Lung (tissue), 12 donors: ENCODE data around the gene ZNF684. TPM values are rescaled to one million over a fixed set of nuclear protein-coding genes. Genes with fewer than 3 reads are reported as not detected.
"Not testable (repeated sequence)": the region's sequence is repeated elsewhere in the genome, so short reads cannot be mapped to it uniquely, and the experiment has no call there.

Experiments used
- ATAC-seq: fragments of 200-7000 bp; cut with Tn5 transposase; one replicate; pipeline ENCODE4 v1.9.1; 2020; ENCODE audit warnings: moderate number of reproducible peaks; ENCODE audit not compliant: insufficient read depth, low FRiP score
- DNase-seq, 3 donors: peaks; one replicate each; pipeline ENCODE4 v3.0.0-alpha.2; 2013 to 2017
- H3K27ac ChIP-seq, 2 donors: one replicate each; pipeline ENCODE4 v1.5.1; 2013; ENCODE audit warnings: mild to moderate bottlenecking in 2 of 2, moderate library complexity in 2 of 2, control low read depth in 1 of 2, inconsistent platforms in 1 of 2, low read depth in 1 of 2, low read length in 1 of 2
- H3K27me3 ChIP-seq, 3 donors: one replicate each; pipeline ENCODE4 v1.5.1; 2013; ENCODE audit warnings: low read length in 2 of 3; ENCODE audit not compliant: control insufficient read depth in 3 of 3, insufficient read depth in 3 of 3
- H3K36me3 ChIP-seq, 4 donors: one replicate each; pipeline ENCODE4 v1.5.1; 2013; ENCODE audit warnings: low read length in 4 of 4, mild to moderate bottlenecking in 1 of 4, moderate library complexity in 1 of 4; ENCODE audit not compliant: control insufficient read depth in 4 of 4, insufficient read depth in 4 of 4
- H3K4me1 ChIP-seq, 5 donors: one replicate each; pipeline ENCODE4 v1.5.1; 2013; ENCODE audit warnings: low read length in 5 of 5, mild to moderate bottlenecking in 2 of 5, moderate library complexity in 1 of 5; ENCODE audit not compliant: control insufficient read depth in 5 of 5, insufficient read depth in 5 of 5
- H3K4me3 ChIP-seq: one replicate; pipeline ENCODE4 v1.5.1; 2013; ENCODE audit warnings: mild to moderate bottlenecking, control low read depth, moderate library complexity
- H3K9ac ChIP-seq, 2 donors: one replicate each; pipeline ENCODE4 v1.5.1; 2013; ENCODE audit warnings: low read length in 2 of 2, control low read depth in 1 of 2; ENCODE audit not compliant: insufficient read depth in 1 of 2
- H3K9me3 ChIP-seq, 4 donors: one replicate each; pipeline ENCODE4 v1.5.1; 2013; ENCODE audit warnings: low read length in 3 of 4, mild to moderate bottlenecking in 1 of 4, moderate library complexity in 1 of 4; ENCODE audit not compliant: control insufficient read depth in 4 of 4, insufficient read depth in 3 of 4
- WGBS, 2 donors: extraction: QIAGEN DNeasy Blood & Tissue Kit; methylation state at CpG; one replicate each; pipeline ENCODE4 v1.1.7; 2013; 5-methylcytosine and 5-hydroxymethylcytosine counted together
- polyA plus RNA-seq, 2 donors: library from polyadenylated mRNA; stranded (reverse); fragments of 200-250 nt; gene quantifications; one replicate each; pipeline ENCODE4 v1.2.1, GENCODE V29; 2013
- total RNA-seq, 2 donors: library from RNA; depleted of rRNA in 1 of 2; stranded (reverse); fragments of >200 nt in 1 of 2; gene quantifications; one replicate each; pipeline ENCODE4 v1.2.1, GENCODE V29; 2014 to 2021
- TF ChIP-seq, protein P1 (sequence below): IDR thresholded peaks from 2 replicates; pipeline ENCODE4 v1.5.1; 2012; ENCODE audit warnings: mild to moderate bottlenecking; ENCODE audit errors: control extremely low read depth, extremely low read depth
- donor health status: control.
- donor health status: control.
- donor health status: Bipolar disorder and iron deficiency.
- donor health status: healthy.
- donor health status: DM: yes; HTN: yes; CAD: no.

ZNF684 gene
- total and polyA plus RNA-seq, 4 donors = 1.7 to 5.2 (median 4.0) TPM

GRCh38 chr1:40539338-40539737 is 7.9 kb downstream of the ZNF684 start:
- peaks cover 0 to 12% (median 2%) of the 10 kb centered on the region in 4 donors for H3K36me3 ChIP-seq

DNA sequence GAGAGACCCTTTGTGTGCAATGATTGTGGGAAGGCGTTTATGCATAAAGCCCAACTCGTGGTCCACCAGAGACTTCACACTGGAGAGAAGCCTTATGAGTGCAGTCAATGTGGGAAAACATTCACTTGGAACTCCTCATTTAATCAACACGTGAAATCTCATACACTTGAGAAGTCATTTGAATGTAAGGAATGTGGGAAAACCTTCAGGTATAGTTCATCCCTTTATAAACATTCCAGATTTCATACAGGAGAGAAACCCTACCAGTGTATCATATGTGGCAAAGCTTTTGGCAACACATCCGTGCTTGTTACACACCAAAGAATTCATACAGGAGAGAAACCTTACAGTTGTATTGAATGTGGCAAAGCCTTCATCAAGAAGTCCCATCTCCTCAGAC is 15.5 kb downstream of the ZNF684 start:
- Histone ChIP-seq H3K27ac (no peak overlapping the region), H3K9me3 (peaks cover 2 to 12% (median 5%) of the 10 kb centered on the region in 4 donors), H3K36me3 (peaks cover 6 to 24% (median 19%) of the 10 kb centered on the region in 4 donors), H3K9ac (no peak overlapping the region), H3K4me3 (no peak overlapping the region), H3K27me3 (no peaks in the 10 kb centered on the region), H3K4me1 (no peaks in the 10 kb centered on the region)
- DNase-seq = no peak
- ATAC-seq = no peak
- WGBS, 2 donors = 96 to 97% methylated on average over 4 of the region's 4 CpGs
- TF ChIP-seq, protein P1, sequence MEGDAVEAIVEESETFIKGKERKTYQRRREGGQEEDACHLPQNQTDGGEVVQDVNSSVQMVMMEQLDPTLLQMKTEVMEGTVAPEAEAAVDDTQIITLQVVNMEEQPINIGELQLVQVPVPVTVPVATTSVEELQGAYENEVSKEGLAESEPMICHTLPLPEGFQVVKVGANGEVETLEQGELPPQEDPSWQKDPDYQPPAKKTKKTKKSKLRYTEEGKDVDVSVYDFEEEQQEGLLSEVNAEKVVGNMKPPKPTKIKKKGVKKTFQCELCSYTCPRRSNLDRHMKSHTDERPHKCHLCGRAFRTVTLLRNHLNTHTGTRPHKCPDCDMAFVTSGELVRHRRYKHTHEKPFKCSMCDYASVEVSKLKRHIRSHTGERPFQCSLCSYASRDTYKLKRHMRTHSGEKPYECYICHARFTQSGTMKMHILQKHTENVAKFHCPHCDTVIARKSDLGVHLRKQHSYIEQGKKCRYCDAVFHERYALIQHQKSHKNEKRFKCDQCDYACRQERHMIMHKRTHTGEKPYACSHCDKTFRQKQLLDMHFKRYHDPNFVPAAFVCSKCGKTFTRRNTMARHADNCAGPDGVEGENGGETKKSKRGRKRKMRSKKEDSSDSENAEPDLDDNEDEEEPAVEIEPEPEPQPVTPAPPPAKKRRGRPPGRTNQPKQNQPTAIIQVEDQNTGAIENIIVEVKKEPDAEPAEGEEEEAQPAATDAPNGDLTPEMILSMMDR = no peak

More at GRCh38 chr1:40539338-40539737, 7.9 kb downstream of the ZNF684 start:
- Histone ChIP-seq H3K4me3 (no peak overlapping the region), H3K4me1 (peaks cover 0 to 3% (median 0%) of the 10 kb centered on the region in 5 donors), H3K9me3 (no peaks in the 10 kb centered on the region), H3K9ac (no peak overlapping the region), H3K27ac (no peak overlapping the region), H3K27me3 (no peaks in the 10 kb centered on the region)
- 35 to 73% methylated on average over 7 of the region's 7 CpGs for WGBS, 2 donors
- ATAC-seq = no peak
- TF ChIP-seq, protein P1 = no peak
- DNase-seq = no peak

DNA sequence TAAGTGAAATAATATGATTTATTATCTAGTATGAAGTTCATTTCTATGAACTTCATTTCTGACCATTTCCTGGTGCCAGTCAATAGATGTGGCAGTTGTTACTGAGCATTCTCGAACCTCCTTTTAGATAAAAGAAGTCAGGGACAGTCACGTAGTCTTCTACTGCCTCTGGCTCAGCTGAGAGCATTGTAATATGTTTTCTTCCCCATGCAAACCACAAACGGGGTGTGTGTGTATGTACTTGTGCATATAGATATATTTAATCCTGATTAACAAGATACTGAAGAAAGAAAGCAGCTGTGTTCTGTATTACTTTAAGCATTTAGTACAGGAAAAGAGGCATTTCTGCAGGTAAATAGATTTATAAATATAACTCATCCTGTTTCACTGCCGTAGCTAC is 21.6 kb downstream of the ZNF684 start:
- ATAC-seq = no peak
- WGBS, 2 donors = 57 to 58% methylated on average over 4 of the region's 4 CpGs
- TF ChIP-seq, protein P1 = no peak

DNA sequence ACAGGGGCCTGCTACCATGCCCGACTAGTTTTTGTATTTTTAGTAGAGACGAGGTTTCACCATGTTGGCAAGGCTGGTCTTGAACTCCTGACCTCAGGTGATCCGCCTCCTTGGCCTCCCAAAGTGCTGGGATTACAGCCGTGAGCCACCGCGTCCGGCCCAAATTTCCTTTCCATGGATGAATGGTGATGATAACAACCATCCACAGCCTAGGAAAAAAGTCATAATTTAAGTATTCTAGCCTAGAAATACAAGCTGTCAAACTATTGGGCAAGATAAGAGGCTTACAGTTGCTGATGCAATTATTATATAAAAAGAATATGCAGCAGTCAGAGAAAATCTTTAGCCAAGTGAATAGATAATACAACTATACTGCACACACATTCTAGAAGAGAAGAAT is 23.4 kb downstream of the ZNF684 start:
- not testable (repeated sequence) for H3K4me1 ChIP-seq, DNase-seq, H3K36me3 ChIP-seq, H3K4me3 ChIP-seq, H3K9me3 ChIP-seq, H3K9ac ChIP-seq, ATAC-seq, H3K27ac ChIP-seq, H3K27me3 ChIP-seq
- WGBS, 2 donors = 93 to 94% methylated on average over 7 of the region's 7 CpGs

More for the DNA sequence above, 21.6 kb downstream of the ZNF684 start:
- DNase-seq = no peak
- Histone ChIP-seq H3K9ac (no peak overlapping the region), H3K36me3 (no peaks in the 10 kb centered on the region), H3K4me3 (no peak overlapping the region), H3K27me3 (no peaks in the 10 kb centered on the region), H3K27ac (no peak overlapping the region), H3K9me3 (peaks cover 0 to 2% (median 0%) of the 10 kb centered on the region in 4 donors), H3K4me1 (no peaks in the 10 kb centered on the region)
